Measurements from ENCODE around the gene GIPC3.

The GIPC3 gene

GRCh38 chr19:3641515-3642269, 56.4 kb downstream of the GIPC3 start:
- DNase-seq, result no peak

GRCh38 chr19:3642296-3642695, 57.0 kb downstream of the GIPC3 start:
- no peak for DNase-seq

All from CD4-positive, alpha-beta T cell treated with Interleukin-17A for 4 hours (primary cell).